SK-N-SH (cell line): ENCODE data around the gene UBE2Z. TPM values are rescaled to one million over a fixed set of nuclear protein-coding genes. Genes with fewer than 3 reads are reported as not detected.

Experiments
- CTCF ChIA-PET: fragments of 300-600, 350-600 bp; formaldehyde crosslinking; extraction: SDS; loops from one replicate; lab custom pipeline; 2021; lab: Yijun Ruan, JAX
- POLR2A ChIA-PET: fragments of 350-600 bp; sonication (Branson Sonifier 250); formaldehyde crosslinking; extraction: SDS; loops from one replicate; lab custom pipeline; 2020; ENCODE audit warnings: antibody characterized with exemption, inconsistent platforms; lab: Yijun Ruan, JAX
- DNase-seq: peaks from one replicate; pipeline ENCODE4 v3.0.0; 2012
- H2AFZ ChIP-seq: fragments of 200-600 bp; sonication (generic); 2 replicates; pipeline ENCODE4 v1.8.1; 2016; ENCODE audit warnings: antibody characterized with exemption, mild to moderate bottlenecking, low read depth
- H3F3A ChIP-seq: fragments of 200-600 bp; sonication (generic); replicated peaks from 2 replicates; pipeline ENCODE3; 2016; ENCODE audit warnings: antibody characterized with exemption, mild to moderate bottlenecking; ENCODE audit not compliant: insufficient read depth
- H3K27ac ChIP-seq, 2 experiments: fragments of 200-500 bp in 1 of 2; fragments of 200-600 bp in 1 of 2; sonication (Bioruptor generic) in 1 of 2; sonication (generic), shearing (Covaris generic) in 1 of 2; 2 replicates each; pipeline versions ENCODE4 v1.5.1 to v1.6.1; 2014 to 2016; ENCODE audit warnings: low read depth in 2 of 2, inconsistent platforms in 1 of 2, low read length in 1 of 2, mild to moderate bottlenecking in 1 of 2, mixed read lengths in 1 of 2
- H3K27me3 ChIP-seq: fragments of 200-600 bp; sonication (generic), shearing (Covaris generic); 2 replicates; pipeline ENCODE4 v1.6.1; 2016; ENCODE audit warnings: mixed run types; ENCODE audit not compliant: insufficient read depth
- H3K36me3 ChIP-seq, 2 experiments: fragments of 200-500 bp in 1 of 2; fragments of 200-600 bp in 1 of 2; sonication (Bioruptor generic) in 1 of 2; sonication (generic) in 1 of 2; replicated peaks in 1 of 2; 2 replicates each; pipeline versions ENCODE3 to v1.5.1; 2014 to 2016; ENCODE audit warnings: low read length in 1 of 2, mild to moderate bottlenecking in 1 of 2; ENCODE audit not compliant: insufficient read depth in 2 of 2, control insufficient read depth in 1 of 2
- H3K4me1 ChIP-seq, 2 experiments: fragments of 200-500 bp in 1 of 2; fragments of 200-600 bp in 1 of 2; sonication (Bioruptor generic) in 1 of 2; sonication (generic), shearing (Covaris generic) in 1 of 2; 2 replicates each; pipeline versions ENCODE4 v1.5.1 to v1.6.1; 2014 to 2016; ENCODE audit warnings: low read depth in 1 of 2, low read length in 1 of 2, mixed run types in 1 of 2; ENCODE audit not compliant: insufficient read depth in 2 of 2, control insufficient read depth in 1 of 2
- H3K4me2 ChIP-seq: fragments of 200-600 bp; sonication (generic), shearing (Covaris generic); 2 replicates; pipeline ENCODE4 v1.6.1; 2017; ENCODE audit warnings: mixed run types
- H3K4me3 ChIP-seq, 2 experiments: fragments of 200-500 bp in 1 of 2; fragments of 200-600 bp in 1 of 2; sonication (Bioruptor generic) in 1 of 2; sonication (generic), shearing (Covaris generic) in 1 of 2; 2 replicates each; pipeline versions ENCODE4 v1.5.1 to v1.8.1; 2014 to 2016; ENCODE audit warnings: low read depth in 2 of 2, inconsistent platforms in 1 of 2, low read length in 1 of 2, mild to moderate bottlenecking in 1 of 2, mixed read lengths in 1 of 2, moderate library complexity in 1 of 2
- H3K79me2 ChIP-seq: fragments of 200-600 bp; sonication (generic); 2 replicates; pipeline ENCODE4 v1.8.1; 2017; ENCODE audit warnings: mild to moderate bottlenecking; ENCODE audit not compliant: insufficient read depth
- H3K9ac ChIP-seq: fragments of 200-600 bp; sonication (generic); 2 replicates; pipeline ENCODE4 v1.6.1; 2017; ENCODE audit warnings: mixed run types
- H3K9me2 ChIP-seq: fragments of 200-600 bp; sonication (generic); 2 replicates; pipeline ENCODE4 v1.6.1; 2017; ENCODE audit warnings: mixed run types
- H3K9me3 ChIP-seq: fragments of 200-600 bp; sonication (generic); 2 replicates; pipeline ENCODE4 v1.6.1; 2017; ENCODE audit warnings: mixed run types, mild to moderate bottlenecking, moderate library complexity
- H4K20me1 ChIP-seq: fragments of 200-600 bp; sonication (generic); 2 replicates; pipeline ENCODE4 v1.6.1; 2017; ENCODE audit warnings: mild to moderate bottlenecking, mixed run types; ENCODE audit not compliant: insufficient read depth
- CHD2 ChIP-seq: fragments of 150-350 bp; IDR thresholded peaks from 2 replicates; pipeline ENCODE4 v1.6.1; 2018; ENCODE audit warnings: low read length; ENCODE audit not compliant: partially characterized antibody
- ELF1 ChIP-seq: IDR thresholded peaks from 2 replicates; pipeline ENCODE4 v1.4.0; 2012
- EP300 ChIP-seq, 2 experiments: IDR thresholded peaks; 2 replicates each; pipeline versions ENCODE4 v1.4.0 to v1.6.1; 2012; ENCODE audit warnings: borderline replicate concordance in 1 of 2, low read depth in 1 of 2, low read length in 1 of 2
- EZH2phosphoT487 ChIP-seq: fragments of 200-600 bp; sonication (generic); IDR thresholded peaks from 2 replicates; pipeline ENCODE4 v1.6.1; 2017; ENCODE audit warnings: low read depth, mixed run types, mild to moderate bottlenecking, antibody characterized with exemption, moderate library complexity, borderline replicate concordance
- FOSL2 ChIP-seq: IDR thresholded peaks from 2 replicates; pipeline ENCODE4 v1.4.0; 2012; ENCODE audit warnings: low read depth, mild to moderate bottlenecking, moderate library complexity, borderline replicate concordance
- FOXJ3 ChIP-seq: sonication (generic); formaldehyde crosslinking; IDR thresholded peaks from 2 replicates; pipeline ENCODE4 v1.5.1; 2020; ENCODE audit warnings: mild to moderate bottlenecking, missing genetic modification reagents
- GABPA ChIP-seq: IDR thresholded peaks from 2 replicates; pipeline ENCODE4 v1.4.0; 2012; ENCODE audit warnings: low read depth, mild to moderate bottlenecking
- GATA2 ChIP-seq: sonication (generic); formaldehyde crosslinking; IDR thresholded peaks from 2 replicates; pipeline ENCODE4 v1.5.0; 2020; ENCODE audit warnings: mild to moderate bottlenecking, missing genetic modification reagents
- JUND ChIP-seq: IDR thresholded peaks from 2 replicates; pipeline ENCODE4 v1.4.0; 2012
- MEF2A ChIP-seq: IDR thresholded peaks from 2 replicates; pipeline ENCODE4 v1.4.0; 2012; ENCODE audit warnings: low read depth, borderline replicate concordance
- NFIC ChIP-seq: IDR thresholded peaks from 2 replicates; pipeline ENCODE4 v1.4.0; 2012; ENCODE audit warnings: borderline replicate concordance
- NRF1 ChIP-seq: IDR thresholded peaks from 2 replicates; pipeline ENCODE4 v1.6.1; 2012; ENCODE audit warnings: low read depth, mild to moderate bottlenecking, low read length
- POLR2AphosphoS5 ChIP-seq: IDR thresholded peaks from 2 replicates; pipeline ENCODE4 v1.6.1; 2012; ENCODE audit warnings: low read depth, low read length
- RAD21 ChIP-seq: IDR thresholded peaks from 2 replicates; pipeline ENCODE4 v1.6.1; 2012; ENCODE audit warnings: mild to moderate bottlenecking, low read length
- RCOR1 ChIP-seq: fragments of 150-350 bp; IDR thresholded peaks from 2 replicates; pipeline ENCODE4 v1.6.1; 2017; ENCODE audit warnings: antibody characterized with exemption, low read length
- RFX5 ChIP-seq: IDR thresholded peaks from 2 replicates; pipeline ENCODE4 v1.6.1; 2012; ENCODE audit warnings: mild to moderate bottlenecking, improper control_type of control experiment, low read length
- RXRA ChIP-seq: IDR thresholded peaks from 2 replicates; pipeline ENCODE4 v1.4.0; 2012; ENCODE audit warnings: low read depth, mild to moderate bottlenecking, borderline replicate concordance
- SIN3A ChIP-seq: IDR thresholded peaks from 2 replicates; pipeline ENCODE4 v1.6.1; 2012; ENCODE audit warnings: low read depth, mild to moderate bottlenecking, low read length, moderate library complexity, borderline replicate concordance
- TCF12 ChIP-seq: IDR thresholded peaks from 2 replicates; pipeline ENCODE4 v1.4.0; 2012
- YY1 ChIP-seq: IDR thresholded peaks from 2 replicates; pipeline ENCODE4 v1.4.0; 2012; ENCODE audit warnings: low read depth, mild to moderate bottlenecking
- whole genome bisulfite sequencing: methylation state at CpG from one replicate; pipeline ENCODE4 v1.1.6; 2017; ENCODE audit warnings: low lambda C conversion rate; 5-methylcytosine and 5-hydroxymethylcytosine counted together
- polyA plus RNA-seq, 3 experiments: library from polyadenylated mRNA; depleted of rRNA; stranded (reverse); fragments of >200 nt; gene quantifications; 2 replicates each; pipeline ENCODE4 v1.2.3, GENCODE V29; 2012
- TF ChIP-seq, protein P1 (sequence below): IDR thresholded peaks from 2 replicates; pipeline ENCODE4 v1.4.0; 2012; ENCODE audit warnings: low read depth
- TF ChIP-seq, protein P2 (sequence below): IDR thresholded peaks from 2 replicates; pipeline ENCODE4 v1.4.0; 2012; ENCODE audit warnings: low read depth, borderline replicate concordance
- TF ChIP-seq, protein P3 (sequence below): fragments of 150-350 bp; IDR thresholded peaks from 2 replicates; pipeline ENCODE4 v1.6.1; 2017; ENCODE audit warnings: antibody characterized with exemption, low read length, low read depth, borderline replicate concordance
- TF ChIP-seq, protein P4 (sequence below): fragments of 150-350 bp; IDR thresholded peaks from 2 replicates; pipeline ENCODE4 v1.6.1; 2016; ENCODE audit warnings: mild to moderate bottlenecking, low read depth, low read length
- TF ChIP-seq, protein P5 (sequence below): IDR thresholded peaks from 2 replicates; pipeline ENCODE4; 2012
- TF ChIP-seq, protein P6 (sequence below): fragments of 200-600 bp; sonication (generic); IDR thresholded peaks from 2 replicates; pipeline ENCODE4 v1.6.1; 2017; ENCODE audit warnings: antibody characterized with exemption, mild to moderate bottlenecking, moderate library complexity

UBE2Z gene
- polyA plus RNA-seq, 1 of the 3 experiments (the other 2 are of a cell fraction), result 168 TPM

DNA sequence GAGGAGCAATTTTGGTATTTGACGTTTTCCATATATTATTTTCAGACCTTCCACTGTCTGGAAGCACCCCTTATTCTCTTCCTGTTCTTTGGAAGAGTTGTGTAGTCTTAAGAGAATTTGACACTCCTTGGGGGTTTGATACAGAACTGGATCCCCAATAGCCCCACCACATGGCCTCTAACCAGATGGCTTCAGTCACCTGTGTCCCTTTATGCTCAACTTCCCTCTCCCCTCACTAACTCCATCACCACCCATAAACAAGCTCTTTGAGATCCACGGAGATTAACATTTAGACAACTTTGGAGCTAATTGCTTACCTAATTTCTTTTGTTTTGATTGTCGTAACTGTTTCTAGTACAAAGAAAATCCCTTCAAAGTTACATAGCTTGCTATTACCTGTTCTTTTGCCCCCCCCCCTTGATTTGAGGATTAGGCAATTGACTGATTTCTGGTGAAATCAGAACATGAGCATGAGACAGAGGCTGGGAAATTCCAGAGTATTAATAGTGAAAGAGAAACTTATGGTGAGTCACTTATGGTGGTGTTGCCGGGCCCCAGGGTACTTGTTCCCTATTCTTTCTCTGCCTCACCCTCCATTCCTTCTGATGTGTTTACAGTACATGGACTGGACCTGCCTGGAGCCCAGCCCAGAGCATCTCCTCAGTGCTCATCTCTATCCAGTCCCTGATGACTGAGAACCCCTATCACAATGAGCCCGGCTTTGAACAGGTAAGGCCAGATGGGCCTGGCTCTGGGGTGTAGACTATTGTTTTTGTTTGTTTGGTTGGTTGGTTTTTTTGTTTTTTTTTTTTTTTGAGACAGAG is 7.5 kb downstream of the UBE2Z start:
- CTCF ChIA-PET, result interaction anchor here (0.9 to 1.4 kb wide), 3 partner anchors 32 to 311 kb away, joined by 3 to 6 read pairs (median 3); no protein-coding TSS in a partner anchor
- H3K79me2 ChIP-seq, result peaks cover 97% of the 10 kb centered on the region
- H3K4me3 ChIP-seq, result no peak overlapping the region
- H2AFZ ChIP-seq, result no peak overlapping the region
- no peak for DNase-seq
- H3K36me3 ChIP-seq, result peaks cover 70 to 79% of the 10 kb centered on the region in 2 experiments
- H3F3A ChIP-seq, result peaks cover 20% of the 10 kb centered on the region
- H3K9ac ChIP-seq, result peak overlapping the region; percentile 19; the same call in 1 of the 2 replicates
- no peaks in the 10 kb centered on the region for H3K9me3 ChIP-seq
- peaks cover 6 to 22% of the 10 kb centered on the region in 2 experiments; a peak in 3 of 4 replicates for H3K4me1 ChIP-seq
- H3K27ac ChIP-seq, result peak overlapping the region in 1 of 2 experiments; percentile 78; a peak in 2 of 4 replicates
- peak overlapping the region; percentile 33; the same call in 1 of the 2 replicates for H3K4me2 ChIP-seq
- no peaks in the 10 kb centered on the region for H3K27me3 ChIP-seq
- POLR2A ChIA-PET, result no interaction called here
- WGBS, result 67% methylated on average over 5 of the region's 5 CpGs
- H4K20me1 ChIP-seq, result peaks cover 70% of the 10 kb centered on the region
- no peaks in the 10 kb centered on the region for H3K9me2 ChIP-seq
- TF ChIP-seq, protein P1, sequence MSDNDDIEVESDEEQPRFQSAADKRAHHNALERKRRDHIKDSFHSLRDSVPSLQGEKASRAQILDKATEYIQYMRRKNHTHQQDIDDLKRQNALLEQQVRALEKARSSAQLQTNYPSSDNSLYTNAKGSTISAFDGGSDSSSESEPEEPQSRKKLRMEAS, result peak; percentile 49; the same call in 1 of the 2 replicates
- TF ChIP-seq NFIC (no peak), NRF1 (no peak), CHD2 (no peak), RFX5 (no peak), JUND (peak; percentile 52; the same call in 1 of the 2 replicates), GATA2 (CRISPR knock-in tag) (no peak), YY1 (no peak), ELF1 (no peak), RAD21 (no peak), POLR2AphosphoS5 (no peak), EP300 (IDR thresholded peaks at IDR 0.05; ENCODE audit: borderline replicate concordance in 1 of 2, low read depth in 1 of 2, low read length in 1 of 2) (no peak), FOXJ3 (no peak), GABPA (no peak), TCF12 (0 out of 2 replicates have a peak, but pooled peaks have one; percentile 8), RXRA (no peak), MEF2A (no peak), RCOR1 (no peak), SIN3A (no peak), EZH2phosphoT487 (no peak), FOSL2 (peak; percentile 71; the same call in 1 of the 2 replicates)
- TF ChIP-seq, protein P2, sequence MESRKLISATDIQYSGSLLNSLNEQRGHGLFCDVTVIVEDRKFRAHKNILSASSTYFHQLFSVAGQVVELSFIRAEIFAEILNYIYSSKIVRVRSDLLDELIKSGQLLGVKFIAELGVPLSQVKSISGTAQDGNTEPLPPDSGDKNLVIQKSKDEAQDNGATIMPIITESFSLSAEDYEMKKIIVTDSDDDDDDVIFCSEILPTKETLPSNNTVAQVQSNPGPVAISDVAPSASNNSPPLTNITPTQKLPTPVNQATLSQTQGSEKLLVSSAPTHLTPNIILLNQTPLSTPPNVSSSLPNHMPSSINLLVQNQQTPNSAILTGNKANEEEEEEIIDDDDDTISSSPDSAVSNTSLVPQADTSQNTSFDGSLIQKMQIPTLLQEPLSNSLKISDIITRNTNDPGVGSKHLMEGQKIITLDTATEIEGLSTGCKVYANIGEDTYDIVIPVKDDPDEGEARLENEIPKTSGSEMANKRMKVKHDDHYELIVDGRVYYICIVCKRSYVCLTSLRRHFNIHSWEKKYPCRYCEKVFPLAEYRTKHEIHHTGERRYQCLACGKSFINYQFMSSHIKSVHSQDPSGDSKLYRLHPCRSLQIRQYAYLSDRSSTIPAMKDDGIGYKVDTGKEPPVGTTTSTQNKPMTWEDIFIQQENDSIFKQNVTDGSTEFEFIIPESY, result no peak
- TF ChIP-seq, protein P3, sequence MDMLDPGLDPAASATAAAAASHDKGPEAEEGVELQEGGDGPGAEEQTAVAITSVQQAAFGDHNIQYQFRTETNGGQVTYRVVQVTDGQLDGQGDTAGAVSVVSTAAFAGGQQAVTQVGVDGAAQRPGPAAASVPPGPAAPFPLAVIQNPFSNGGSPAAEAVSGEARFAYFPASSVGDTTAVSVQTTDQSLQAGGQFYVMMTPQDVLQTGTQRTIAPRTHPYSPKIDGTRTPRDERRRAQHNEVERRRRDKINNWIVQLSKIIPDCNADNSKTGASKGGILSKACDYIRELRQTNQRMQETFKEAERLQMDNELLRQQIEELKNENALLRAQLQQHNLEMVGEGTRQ, result no peak
- TF ChIP-seq, protein P4, sequence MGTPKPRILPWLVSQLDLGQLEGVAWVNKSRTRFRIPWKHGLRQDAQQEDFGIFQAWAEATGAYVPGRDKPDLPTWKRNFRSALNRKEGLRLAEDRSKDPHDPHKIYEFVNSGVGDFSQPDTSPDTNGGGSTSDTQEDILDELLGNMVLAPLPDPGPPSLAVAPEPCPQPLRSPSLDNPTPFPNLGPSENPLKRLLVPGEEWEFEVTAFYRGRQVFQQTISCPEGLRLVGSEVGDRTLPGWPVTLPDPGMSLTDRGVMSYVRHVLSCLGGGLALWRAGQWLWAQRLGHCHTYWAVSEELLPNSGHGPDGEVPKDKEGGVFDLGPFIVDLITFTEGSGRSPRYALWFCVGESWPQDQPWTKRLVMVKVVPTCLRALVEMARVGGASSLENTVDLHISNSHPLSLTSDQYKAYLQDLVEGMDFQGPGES, result no peak
- TF ChIP-seq, protein P5, sequence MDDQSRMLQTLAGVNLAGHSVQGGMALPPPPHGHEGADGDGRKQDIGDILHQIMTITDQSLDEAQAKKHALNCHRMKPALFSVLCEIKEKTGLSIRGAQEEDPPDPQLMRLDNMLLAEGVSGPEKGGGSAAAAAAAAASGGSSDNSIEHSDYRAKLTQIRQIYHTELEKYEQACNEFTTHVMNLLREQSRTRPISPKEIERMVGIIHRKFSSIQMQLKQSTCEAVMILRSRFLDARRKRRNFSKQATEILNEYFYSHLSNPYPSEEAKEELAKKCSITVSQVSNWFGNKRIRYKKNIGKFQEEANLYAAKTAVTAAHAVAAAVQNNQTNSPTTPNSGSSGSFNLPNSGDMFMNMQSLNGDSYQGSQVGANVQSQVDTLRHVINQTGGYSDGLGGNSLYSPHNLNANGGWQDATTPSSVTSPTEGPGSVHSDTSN, result 0 out of 2 replicates have a peak, but pooled peaks have one; percentile 28
- TF ChIP-seq, protein P6, sequence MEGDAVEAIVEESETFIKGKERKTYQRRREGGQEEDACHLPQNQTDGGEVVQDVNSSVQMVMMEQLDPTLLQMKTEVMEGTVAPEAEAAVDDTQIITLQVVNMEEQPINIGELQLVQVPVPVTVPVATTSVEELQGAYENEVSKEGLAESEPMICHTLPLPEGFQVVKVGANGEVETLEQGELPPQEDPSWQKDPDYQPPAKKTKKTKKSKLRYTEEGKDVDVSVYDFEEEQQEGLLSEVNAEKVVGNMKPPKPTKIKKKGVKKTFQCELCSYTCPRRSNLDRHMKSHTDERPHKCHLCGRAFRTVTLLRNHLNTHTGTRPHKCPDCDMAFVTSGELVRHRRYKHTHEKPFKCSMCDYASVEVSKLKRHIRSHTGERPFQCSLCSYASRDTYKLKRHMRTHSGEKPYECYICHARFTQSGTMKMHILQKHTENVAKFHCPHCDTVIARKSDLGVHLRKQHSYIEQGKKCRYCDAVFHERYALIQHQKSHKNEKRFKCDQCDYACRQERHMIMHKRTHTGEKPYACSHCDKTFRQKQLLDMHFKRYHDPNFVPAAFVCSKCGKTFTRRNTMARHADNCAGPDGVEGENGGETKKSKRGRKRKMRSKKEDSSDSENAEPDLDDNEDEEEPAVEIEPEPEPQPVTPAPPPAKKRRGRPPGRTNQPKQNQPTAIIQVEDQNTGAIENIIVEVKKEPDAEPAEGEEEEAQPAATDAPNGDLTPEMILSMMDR, result no peak
